ENCODE data around the gene HBS1L.

The HBS1L gene

GRCh38 chr6:135056632-135057031 lies 2.0 kb upstream of the HBS1L start:
- no peak overlapping the region for H3K4me3 ChIP-seq (replicated peaks; ENCODE audit: low read depth, low read length)

GRCh38 chr6:135054226-135054568 lies 425 bp downstream of the HBS1L start:
- DNase-seq (ENCODE audit: extremely low read depth, insufficient read length), result no peak
- Histone ChIP-seq H3K4me3 (replicated peaks; ENCODE audit: low read depth, low read length) (peak overlapping the region; percentile 93), H3K27me3 (replicated peaks; ENCODE audit: control insufficient read depth, insufficient read depth, low read length) (no peaks in the 10 kb centered on the region), H3K36me3 (ENCODE audit: control insufficient read depth, insufficient read depth, low read length) (peaks cover 3% of the 10 kb centered on the region; the same call in 1 of the 2 replicates)
- TF ChIP-seq CTCF (IDR thresholded peaks at IDR 0.05; ENCODE audit: insufficient read depth, low read length, poor library complexity, severe bottlenecking), result no peak

More at GRCh38 chr6:135056632-135057031, 2.0 kb upstream of the HBS1L start:
- DNase-seq (ENCODE audit: extremely low read depth, insufficient read length), result no peak
- H3K27me3 ChIP-seq (replicated peaks; ENCODE audit: control insufficient read depth, insufficient read depth, low read length), result no peaks in the 10 kb centered on the region
- TF ChIP-seq CTCF (IDR thresholded peaks at IDR 0.05; ENCODE audit: insufficient read depth, low read length, poor library complexity, severe bottlenecking), result no peak
- no peaks in the 10 kb centered on the region for H3K36me3 ChIP-seq (ENCODE audit: control insufficient read depth, insufficient read depth, low read length)

GRCh38 chr6:135053406-135053805 lies 1.2 kb downstream of the HBS1L start:
- no peak for TF ChIP-seq CTCF (IDR thresholded peaks at IDR 0.05; ENCODE audit: insufficient read depth, low read length, poor library complexity, severe bottlenecking)
- DNase-seq (ENCODE audit: extremely low read depth, insufficient read length), result no peak
- H3K4me3 ChIP-seq (replicated peaks; ENCODE audit: low read depth, low read length), result peak overlapping the region; percentile 93
- peaks cover 3% of the 10 kb centered on the region for H3K36me3 ChIP-seq (ENCODE audit: control insufficient read depth, insufficient read depth, low read length)
- H3K27me3 ChIP-seq (replicated peaks; ENCODE audit: control insufficient read depth, insufficient read depth, low read length), result no peaks in the 10 kb centered on the region

- Histone ChIP-seq H3K36me3 (ENCODE audit: control insufficient read depth, insufficient read depth, low read length) (peaks cover 3% of the 10 kb centered on the region), H3K4me3 (replicated peaks; ENCODE audit: low read depth, low read length) (peak overlapping the region; percentile 93), H3K27me3 (replicated peaks; ENCODE audit: control insufficient read depth, insufficient read depth, low read length) (no peaks in the 10 kb centered on the region)
- TF ChIP-seq CTCF (IDR thresholded peaks at IDR 0.05; ENCODE audit: insufficient read depth, low read length, poor library complexity, severe bottlenecking), result no peak
- DNase-seq (ENCODE audit: extremely low read depth, insufficient read length), result no peak
Observed at GRCh38 chr6:135052939-135053338, 1.7 kb downstream of the HBS1L start.

GRCh38 chr6:135048915-135049314 lies 5.7 kb downstream of the HBS1L start:
- peaks cover 3% of the 10 kb centered on the region for H3K36me3 ChIP-seq (ENCODE audit: control insufficient read depth, insufficient read depth, low read length)
- no peak for DNase-seq (ENCODE audit: extremely low read depth, insufficient read length)
- TF ChIP-seq CTCF (IDR thresholded peaks at IDR 0.05; ENCODE audit: insufficient read depth, low read length, poor library complexity, severe bottlenecking), result no peak
- no peaks in the 10 kb centered on the region for H3K27me3 ChIP-seq (replicated peaks; ENCODE audit: control insufficient read depth, insufficient read depth, low read length)
- no peak overlapping the region for H3K4me3 ChIP-seq (replicated peaks; ENCODE audit: low read depth, low read length)

GRCh38 chr6:135047336-135047735 lies 7.3 kb downstream of the HBS1L start:
- TF ChIP-seq CTCF (IDR thresholded peaks at IDR 0.05; ENCODE audit: insufficient read depth, low read length, poor library complexity, severe bottlenecking), result no peak
- DNase-seq (ENCODE audit: extremely low read depth, insufficient read length), result no peak
- no peaks in the 10 kb centered on the region for H3K27me3 ChIP-seq (replicated peaks; ENCODE audit: control insufficient read depth, insufficient read depth, low read length)
- H3K36me3 ChIP-seq (ENCODE audit: control insufficient read depth, insufficient read depth, low read length), result peaks cover 3% of the 10 kb centered on the region
- no peak overlapping the region for H3K4me3 ChIP-seq (replicated peaks; ENCODE audit: low read depth, low read length)

All from GM06990 (cell line).